ENCODE results near the gene MARS1.
A peak's percentile ranks its signal among the peaks of the same experiment; 100 is the strongest.

The MARS1 gene

DNA sequence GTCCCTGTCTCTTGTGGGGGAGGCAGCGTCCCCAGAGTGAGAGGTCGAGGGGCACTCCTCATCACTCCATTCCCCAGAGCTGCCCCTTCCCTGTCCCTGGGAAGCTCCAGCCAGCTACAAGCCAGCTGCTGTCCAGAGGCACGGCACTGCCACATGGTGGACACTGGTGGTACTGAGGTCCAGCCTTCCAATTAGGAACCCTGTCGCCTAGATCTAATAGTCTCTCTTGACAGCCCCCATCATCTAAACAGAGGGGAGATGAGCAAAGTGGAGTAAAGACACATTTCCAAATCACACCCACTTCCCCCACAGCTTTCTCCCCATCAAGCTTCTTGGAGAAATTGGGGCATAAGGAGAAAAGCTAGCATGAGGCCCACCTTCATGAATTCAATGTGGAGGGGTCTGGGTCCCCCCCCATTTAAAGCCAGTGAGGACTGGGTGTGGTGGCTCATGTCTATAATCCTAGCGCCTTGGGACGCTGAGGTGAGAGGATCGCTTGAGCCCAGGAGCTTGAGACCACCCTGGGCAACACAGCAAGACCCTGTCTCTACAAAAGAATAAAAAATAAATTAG, 34.8 kb upstream of the MARS1 start:
- TF ChIP-seq, protein P1, sequence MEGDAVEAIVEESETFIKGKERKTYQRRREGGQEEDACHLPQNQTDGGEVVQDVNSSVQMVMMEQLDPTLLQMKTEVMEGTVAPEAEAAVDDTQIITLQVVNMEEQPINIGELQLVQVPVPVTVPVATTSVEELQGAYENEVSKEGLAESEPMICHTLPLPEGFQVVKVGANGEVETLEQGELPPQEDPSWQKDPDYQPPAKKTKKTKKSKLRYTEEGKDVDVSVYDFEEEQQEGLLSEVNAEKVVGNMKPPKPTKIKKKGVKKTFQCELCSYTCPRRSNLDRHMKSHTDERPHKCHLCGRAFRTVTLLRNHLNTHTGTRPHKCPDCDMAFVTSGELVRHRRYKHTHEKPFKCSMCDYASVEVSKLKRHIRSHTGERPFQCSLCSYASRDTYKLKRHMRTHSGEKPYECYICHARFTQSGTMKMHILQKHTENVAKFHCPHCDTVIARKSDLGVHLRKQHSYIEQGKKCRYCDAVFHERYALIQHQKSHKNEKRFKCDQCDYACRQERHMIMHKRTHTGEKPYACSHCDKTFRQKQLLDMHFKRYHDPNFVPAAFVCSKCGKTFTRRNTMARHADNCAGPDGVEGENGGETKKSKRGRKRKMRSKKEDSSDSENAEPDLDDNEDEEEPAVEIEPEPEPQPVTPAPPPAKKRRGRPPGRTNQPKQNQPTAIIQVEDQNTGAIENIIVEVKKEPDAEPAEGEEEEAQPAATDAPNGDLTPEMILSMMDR (IDR thresholded peaks at IDR 0.05; ENCODE audit: insufficient read depth, low read depth, low read length, missing control alignments): peak; percentile 95
- DNase-seq (ENCODE audit: low read depth): peak; percentile 74
- no peak overlapping the region for H3K4me3 ChIP-seq (ENCODE audit: low read length)

DNA sequence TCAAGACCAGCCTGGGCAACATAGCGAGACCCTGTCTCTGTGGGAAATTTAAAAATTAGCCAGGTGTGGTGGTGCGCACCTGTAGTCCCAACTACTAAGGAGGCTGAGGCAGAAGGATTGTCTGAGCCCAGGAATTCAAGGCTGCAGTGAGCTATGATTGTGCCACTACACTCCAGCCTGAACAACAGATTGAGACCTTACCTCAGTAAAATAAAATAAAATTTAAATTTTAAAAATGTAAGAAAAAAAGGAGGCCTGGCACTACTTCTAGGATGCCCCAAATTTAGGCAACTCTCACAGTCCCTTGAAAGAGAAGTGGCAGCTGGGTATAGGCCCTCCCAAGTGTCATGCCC, 33.7 kb upstream of the MARS1 start:
- no peak for DNase-seq (ENCODE audit: low read depth)
- no peak overlapping the region for H3K4me3 ChIP-seq (ENCODE audit: low read length)
- TF ChIP-seq, protein P1 (IDR thresholded peaks at IDR 0.05; ENCODE audit: insufficient read depth, low read depth, low read length, missing control alignments): no peak

DNA sequence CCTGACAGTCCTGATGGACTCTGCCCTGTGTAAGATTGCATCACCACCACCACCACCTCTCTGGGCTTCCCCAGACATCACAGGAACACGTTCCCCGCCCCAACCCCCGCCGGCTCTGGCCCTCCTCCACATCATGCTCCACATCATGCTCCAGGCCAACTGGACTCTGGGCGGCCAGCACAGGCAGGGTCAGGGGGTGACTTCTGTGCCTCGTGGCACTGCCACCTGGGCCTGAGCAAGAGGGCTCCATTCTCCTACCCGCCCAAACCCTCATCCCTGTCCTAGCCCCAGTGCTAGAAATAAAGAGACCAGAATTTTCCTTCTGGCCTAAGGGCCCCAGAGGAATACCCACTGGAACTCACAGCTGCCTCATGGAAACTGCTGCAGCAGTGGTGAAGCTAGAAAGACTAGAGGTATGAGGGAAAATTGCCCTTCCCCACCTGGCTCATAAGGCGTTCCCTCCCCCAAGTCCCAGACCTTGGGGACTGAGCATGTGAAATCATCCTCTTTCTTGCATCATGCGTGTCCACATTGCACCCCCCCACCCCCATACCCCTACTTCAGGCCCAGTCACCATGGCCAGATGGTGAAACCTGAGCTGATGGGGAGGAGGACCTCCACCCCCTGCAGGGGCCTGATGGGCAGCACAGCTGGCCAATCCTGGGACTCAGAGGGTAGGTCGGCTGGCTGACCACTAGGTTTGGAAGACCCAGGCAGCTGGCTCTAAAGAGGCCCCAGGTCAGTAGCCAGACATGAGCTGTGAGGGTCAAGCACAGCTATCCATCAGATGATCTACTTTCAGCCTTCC, 33.1 kb upstream of the MARS1 start, which contains the start of gene INHBE:
Gene INHBE (plus strand): TSS at position 742 of the 808 bp plus-strand sequence. CDS start 230 bp downstream, outside the sequence.
- DNase-seq (ENCODE audit: low read depth): no peak
- H3K4me3 ChIP-seq (ENCODE audit: low read length): no peak within 1 kb of the TSS
- TF ChIP-seq, protein P1 (IDR thresholded peaks at IDR 0.05; ENCODE audit: insufficient read depth, low read depth, low read length, missing control alignments): no peak

DNA sequence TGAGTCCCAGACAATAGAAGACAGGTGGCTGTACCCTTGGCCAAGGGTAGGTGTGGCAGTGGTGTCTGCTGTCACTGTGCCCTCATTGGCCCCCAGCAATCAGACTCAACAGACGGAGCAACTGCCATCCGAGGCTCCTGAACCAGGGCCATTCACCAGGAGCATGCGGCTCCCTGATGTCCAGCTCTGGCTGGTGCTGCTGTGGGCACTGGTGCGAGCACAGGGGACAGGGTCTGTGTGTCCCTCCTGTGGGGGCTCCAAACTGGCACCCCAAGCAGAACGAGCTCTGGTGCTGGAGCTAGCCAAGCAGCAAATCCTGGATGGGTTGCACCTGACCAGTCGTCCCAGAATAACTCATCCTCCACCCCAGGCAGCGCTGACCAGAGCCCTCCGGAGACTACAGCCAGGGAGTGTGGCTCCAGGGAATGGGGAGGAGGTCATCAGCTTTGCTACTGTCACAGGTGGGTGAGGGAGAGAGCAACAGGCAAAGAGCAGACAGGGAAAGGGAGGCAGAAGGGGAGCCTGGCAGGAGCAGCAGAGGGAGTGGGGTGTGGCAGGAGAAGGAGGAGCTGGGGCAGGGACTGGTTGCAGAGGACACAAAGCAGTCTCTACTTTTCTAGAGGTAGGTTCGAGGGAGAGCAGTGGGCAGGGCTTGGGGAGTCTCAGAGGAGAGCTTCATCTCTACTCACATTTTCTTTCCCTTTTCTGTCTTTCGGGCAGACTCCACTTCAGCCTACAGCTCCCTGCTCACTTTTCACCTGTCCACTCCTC, 32.3 kb upstream of the MARS1 start:
- TF ChIP-seq, protein P1 (IDR thresholded peaks at IDR 0.05; ENCODE audit: insufficient read depth, low read depth, low read length, missing control alignments): no peak
- no peak for DNase-seq (ENCODE audit: low read depth)
- H3K4me3 ChIP-seq (ENCODE audit: low read length): no peak overlapping the region

DNA sequence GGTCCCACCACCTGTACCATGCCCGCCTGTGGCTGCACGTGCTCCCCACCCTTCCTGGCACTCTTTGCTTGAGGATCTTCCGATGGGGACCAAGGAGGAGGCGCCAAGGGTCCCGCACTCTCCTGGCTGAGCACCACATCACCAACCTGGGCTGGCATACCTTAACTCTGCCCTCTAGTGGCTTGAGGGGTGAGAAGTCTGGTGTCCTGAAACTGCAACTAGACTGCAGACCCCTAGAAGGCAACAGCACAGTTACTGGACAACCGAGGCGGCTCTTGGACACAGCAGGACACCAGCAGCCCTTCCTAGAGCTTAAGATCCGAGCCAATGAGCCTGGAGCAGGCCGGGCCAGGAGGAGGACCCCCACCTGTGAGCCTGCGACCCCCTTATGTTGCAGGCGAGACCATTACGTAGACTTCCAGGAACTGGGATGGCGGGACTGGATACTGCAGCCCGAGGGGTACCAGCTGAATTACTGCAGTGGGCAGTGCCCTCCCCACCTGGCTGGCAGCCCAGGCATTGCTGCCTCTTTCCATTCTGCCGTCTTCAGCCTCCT, 31.6 kb upstream of the MARS1 start:
- TF ChIP-seq, protein P1 (IDR thresholded peaks at IDR 0.05; ENCODE audit: insufficient read depth, low read depth, low read length, missing control alignments): peak; percentile 73
- H3K4me3 ChIP-seq (ENCODE audit: low read length): no peak overlapping the region
- peak; percentile 56 for DNase-seq (ENCODE audit: low read depth)

DNA sequence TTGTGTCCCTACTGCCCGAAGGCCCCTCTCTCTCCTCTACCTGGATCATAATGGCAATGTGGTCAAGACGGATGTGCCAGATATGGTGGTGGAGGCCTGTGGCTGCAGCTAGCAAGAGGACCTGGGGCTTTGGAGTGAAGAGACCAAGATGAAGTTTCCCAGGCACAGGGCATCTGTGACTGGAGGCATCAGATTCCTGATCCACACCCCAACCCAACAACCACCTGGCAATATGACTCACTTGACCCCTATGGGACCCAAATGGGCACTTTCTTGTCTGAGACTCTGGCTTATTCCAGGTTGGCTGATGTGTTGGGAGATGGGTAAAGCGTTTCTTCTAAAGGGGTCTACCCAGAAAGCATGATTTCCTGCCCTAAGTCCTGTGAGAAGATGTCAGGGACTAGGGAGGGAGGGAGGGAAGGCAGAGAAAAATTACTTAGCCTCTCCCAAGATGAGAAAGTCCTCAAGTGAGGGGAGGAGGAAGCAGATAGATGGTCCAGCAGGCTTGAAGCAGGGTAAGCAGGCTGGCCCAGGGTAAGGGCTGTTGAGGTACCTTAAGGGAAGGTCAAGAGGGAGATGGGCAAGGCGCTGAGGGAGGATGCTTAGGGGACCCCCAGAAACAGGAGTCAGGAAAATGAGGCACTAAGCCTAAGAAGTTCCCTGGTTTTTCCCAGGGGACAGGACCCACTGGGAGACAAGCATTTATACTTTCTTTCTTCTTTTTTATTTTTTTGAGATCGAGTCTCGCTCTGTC, 31.0 kb upstream of the MARS1 start:
- TF ChIP-seq, protein P1 (IDR thresholded peaks at IDR 0.05; ENCODE audit: insufficient read depth, low read depth, low read length, missing control alignments): no peak
- H3K4me3 ChIP-seq (ENCODE audit: low read length): no peak overlapping the region
- no peak for DNase-seq (ENCODE audit: low read depth)
